EH (cell line): ENCODE data around the gene GMPPB.
"Not testable (repeated sequence)": the region's sequence is repeated elsewhere in the genome, so short reads cannot be mapped to it uniquely, and the experiment has no call there.

Experiments
- DNase-seq: peaks from one replicate; pipeline ENCODE4 v3.0.0-alpha.2; 2015; ENCODE audit warnings: low read depth

GMPPB gene

GRCh38 chr3:49713336-49714105 lies 10.2 kb downstream of the GMPPB start:
- no peak for DNase-seq

GRCh38 chr3:49712631-49713317 lies 11.0 kb downstream of the GMPPB start:
- DNase-seq: no peak

GRCh38 chr3:49712166-49712565 lies 11.6 kb downstream of the GMPPB start:
- DNase-seq: no peak

- no peak for DNase-seq
Observed at GRCh38 chr3:49711489-49711888, 12.3 kb downstream of the GMPPB start.

GRCh38 chr3:49709852-49710251 lies 13.9 kb downstream of the GMPPB start:
- no peak for DNase-seq

- peak; percentile 39 for DNase-seq
Observed at GRCh38 chr3:49707113-49707480, 16.7 kb downstream of the GMPPB start.

- DNase-seq: no peak
Observed at GRCh38 chr3:49706456-49707112, 17.2 kb downstream of the GMPPB start.

GRCh38 chr3:49705390-49705960 lies 18.3 kb downstream of the GMPPB start:
- DNase-seq: no peak

GRCh38 chr3:49704629-49705028 lies 19.1 kb downstream of the GMPPB start:
- DNase-seq: no peak

GRCh38 chr3:49703956-49704355 lies 19.8 kb downstream of the GMPPB start:
- DNase-seq: no peak

GRCh38 chr3:49703443-49703927 lies 20.3 kb downstream of the GMPPB start:
- DNase-seq: peak; percentile 75

GRCh38 chr3:49702672-49703071 lies 21.1 kb downstream of the GMPPB start:
- no peak for DNase-seq

GRCh38 chr3:49701388-49702077 lies 22.2 kb downstream of the GMPPB start:
- DNase-seq: no peak

- no peak for DNase-seq
Observed at GRCh38 chr3:49700453-49701128, 23.2 kb downstream of the GMPPB start.

- no peak for DNase-seq
Observed at GRCh38 chr3:49700014-49700413, 23.7 kb downstream of the GMPPB start.

GRCh38 chr3:49699281-49699979 lies 24.3 kb downstream of the GMPPB start:
- peak; percentile 48 for DNase-seq

- DNase-seq: not testable (repeated sequence)
Observed at GRCh38 chr3:49695350-49696015, 28.3 kb downstream of the GMPPB start.

- DNase-seq: not testable (repeated sequence)
Observed at GRCh38 chr3:49694409-49695070, 29.2 kb downstream of the GMPPB start.

GRCh38 chr3:49691481-49691880 lies 32.3 kb downstream of the GMPPB start:
- DNase-seq: not testable (repeated sequence)

GRCh38 chr3:49690856-49691255 lies 32.9 kb downstream of the GMPPB start:
- DNase-seq: not testable (repeated sequence)
